ENCODE results near the gene EYS. TPM values are rescaled to one million over a fixed set of nuclear protein-coding genes. Genes with fewer than 3 reads are reported as not detected.

EYS gene
- total RNA-seq, 1 experiment from 2014 or later = 1.5 TPM

- H3K36me3 Mint-ChIP-seq (ENCODE audit: insufficient read depth, unreplicated experiment) = no peaks in the 10 kb centered on the region
Observed at GRCh38 chr6:64081453-64081852, 1625.6 kb downstream of the EYS start.

GRCh38 chr6:64074981-64075380 is 1632.0 kb downstream of the EYS start:
- ChIA-PET POLR2A (no interaction called here), CTCF (interaction anchor here (0.6 kb wide), 1 partner anchor 202 kb away, joined by 4 read pairs; no protein-coding TSS in a partner anchor)
- no TSS peak for BruUV-seq (replicated peaks)
- Mint-ChIP-seq H3K27ac (ENCODE audit: low read depth, unreplicated experiment) (no peak overlapping the region), H3K4me1 (ENCODE audit: insufficient read depth, unreplicated experiment) (no peaks in the 10 kb centered on the region), H3K36me3 (ENCODE audit: insufficient read depth, unreplicated experiment) (no peaks in the 10 kb centered on the region), H3K27me3 (ENCODE audit: insufficient read depth, unreplicated experiment) (no peaks in the 10 kb centered on the region), H3K9me3 (ENCODE audit: unreplicated experiment) (no peaks in the 10 kb centered on the region), H3K4me3 (ENCODE audit: unreplicated experiment) (no peak overlapping the region)
- no peak for DNase-seq (ENCODE audit: unreplicated experiment)
- no peak for TF ChIP-seq CTCF (IDR thresholded peaks at IDR 0.05; ENCODE audit: unreplicated experiment)
- intact Hi-C loops (cut with micrococcal nuclease) = no loop called here

More at GRCh38 chr6:64081453-64081852, 1625.6 kb downstream of the EYS start:
- Mint-ChIP-seq H3K4me1 (ENCODE audit: insufficient read depth, unreplicated experiment) (peaks cover 7% of the 10 kb centered on the region), H3K27ac (ENCODE audit: low read depth, unreplicated experiment) (no peak overlapping the region), H3K27me3 (ENCODE audit: insufficient read depth, unreplicated experiment) (no peaks in the 10 kb centered on the region), H3K9me3 (ENCODE audit: unreplicated experiment) (no peaks in the 10 kb centered on the region), H3K4me3 (ENCODE audit: unreplicated experiment) (no peak overlapping the region)
- DNase-seq (ENCODE audit: unreplicated experiment) = peak; percentile 8
- intact Hi-C loops (cut with micrococcal nuclease) = no loop called here
- POLR2A ChIA-PET = no interaction called here
- BruUV-seq (replicated peaks) = no TSS peak
- TF ChIP-seq CTCF (IDR thresholded peaks at IDR 0.05; ENCODE audit: unreplicated experiment) = no peak
- CTCF ChIA-PET = no interaction called here

- no peak for TF ChIP-seq CTCF (IDR thresholded peaks at IDR 0.05; ENCODE audit: unreplicated experiment)
- POLR2A ChIA-PET = interaction anchor here (0.5 kb wide), 1 partner anchor 29 kb away, joined by 3 read pairs; no protein-coding TSS in a partner anchor
- Mint-ChIP-seq H3K4me1 (ENCODE audit: insufficient read depth, unreplicated experiment) (no peaks in the 10 kb centered on the region), H3K27me3 (ENCODE audit: insufficient read depth, unreplicated experiment) (no peaks in the 10 kb centered on the region), H3K4me3 (ENCODE audit: unreplicated experiment) (no peak overlapping the region), H3K27ac (ENCODE audit: low read depth, unreplicated experiment) (no peak overlapping the region), H3K36me3 (ENCODE audit: insufficient read depth, unreplicated experiment) (no peaks in the 10 kb centered on the region), H3K9me3 (ENCODE audit: unreplicated experiment) (no peaks in the 10 kb centered on the region)
- intact Hi-C loops (cut with micrococcal nuclease) = no loop called here
- BruUV-seq (replicated peaks) = no TSS peak
- no peak for DNase-seq (ENCODE audit: unreplicated experiment)
- CTCF ChIA-PET = no interaction called here
Observed at GRCh38 chr6:64072686-64073085, 1634.3 kb downstream of the EYS start.

GRCh38 chr6:64064919-64065318 is 1642.1 kb downstream of the EYS start:
- POLR2A ChIA-PET = no interaction called here
- BruUV-seq (replicated peaks) = no TSS peak
- CTCF ChIA-PET = interaction anchor here (0.5 kb wide), 1 partner anchor 469 kb away, joined by 4 read pairs; no protein-coding TSS in a partner anchor
- Mint-ChIP-seq H3K36me3 (ENCODE audit: insufficient read depth, unreplicated experiment) (no peaks in the 10 kb centered on the region), H3K27me3 (ENCODE audit: insufficient read depth, unreplicated experiment) (no peaks in the 10 kb centered on the region), H3K27ac (ENCODE audit: low read depth, unreplicated experiment) (no peak overlapping the region), H3K9me3 (ENCODE audit: unreplicated experiment) (peaks cover 9% of the 10 kb centered on the region), H3K4me1 (ENCODE audit: insufficient read depth, unreplicated experiment) (no peaks in the 10 kb centered on the region), H3K4me3 (ENCODE audit: unreplicated experiment) (no peak overlapping the region)
- no peak for DNase-seq (ENCODE audit: unreplicated experiment)
- intact Hi-C loops (cut with micrococcal nuclease) = no loop called here
- TF ChIP-seq CTCF (IDR thresholded peaks at IDR 0.05; ENCODE audit: unreplicated experiment) = no peak

Data from MCF 10A (cell line).